SK-N-MC (cell line): ENCODE results near the gene RNF133.
A peak's percentile ranks its signal among the peaks of the same experiment; 100 is the strongest.
"Not testable (repeated sequence)": the region's sequence is repeated elsewhere in the genome, so short reads cannot be mapped to it uniquely, and the experiment has no call there.

Experiments
- DNase-seq: peaks from one replicate; pipeline ENCODE4 v3.0.0-alpha.2; 2011; ENCODE audit warnings: low read depth, low spot score
- H3K27ac ChIP-seq: fragments of 200-600 bp; sonication (generic); 2 replicates; pipeline ENCODE4 v1.5.1; 2016; ENCODE audit warnings: mixed run types
- H3K36me3 ChIP-seq: fragments of 200-600 bp; sonication (generic); 2 replicates; pipeline ENCODE4 v1.6.1; 2017; ENCODE audit warnings: antibody characterized with exemption, low read length, mixed read lengths; ENCODE audit not compliant: insufficient read depth
- H3K4me3 ChIP-seq: fragments of 200-600 bp; sonication (generic); 2 replicates; pipeline ENCODE4 v1.5.1; 2016
- H3K9ac ChIP-seq: fragments of 200-600 bp; sonication (generic); 2 replicates; pipeline ENCODE4 v1.8.0; 2017; ENCODE audit warnings: mixed run types, mixed read lengths; ENCODE audit not compliant: insufficient read length
- H3K9me3 ChIP-seq: fragments of 200-600 bp; sonication (generic); 2 replicates; pipeline ENCODE4 v1.6.1; 2017; ENCODE audit warnings: low read depth, mild to moderate bottlenecking, antibody characterized with exemption, low read length, moderate library complexity, mixed read lengths
- EZH2 ChIP-seq: fragments of 200-600 bp; sonication (generic); IDR thresholded peaks from one replicate; pipeline ENCODE4 v1.6.1; 2017; ENCODE audit warnings: antibody characterized with exemption
- FOXP2 ChIP-seq: optimal IDR thresholded peaks from 2 replicates; pipeline ENCODE3; 2011; ENCODE audit warnings: mild to moderate bottlenecking, moderate library complexity; ENCODE audit not compliant: insufficient read depth; ENCODE audit errors: extremely low read length, control extremely low read depth
- POLR2AphosphoS5 ChIP-seq: IDR thresholded peaks from 2 replicates; pipeline ENCODE4 v1.6.1; 2012; ENCODE audit warnings: mild to moderate bottlenecking, low read depth, low read length, borderline replicate concordance

RNF133 gene

DNA sequence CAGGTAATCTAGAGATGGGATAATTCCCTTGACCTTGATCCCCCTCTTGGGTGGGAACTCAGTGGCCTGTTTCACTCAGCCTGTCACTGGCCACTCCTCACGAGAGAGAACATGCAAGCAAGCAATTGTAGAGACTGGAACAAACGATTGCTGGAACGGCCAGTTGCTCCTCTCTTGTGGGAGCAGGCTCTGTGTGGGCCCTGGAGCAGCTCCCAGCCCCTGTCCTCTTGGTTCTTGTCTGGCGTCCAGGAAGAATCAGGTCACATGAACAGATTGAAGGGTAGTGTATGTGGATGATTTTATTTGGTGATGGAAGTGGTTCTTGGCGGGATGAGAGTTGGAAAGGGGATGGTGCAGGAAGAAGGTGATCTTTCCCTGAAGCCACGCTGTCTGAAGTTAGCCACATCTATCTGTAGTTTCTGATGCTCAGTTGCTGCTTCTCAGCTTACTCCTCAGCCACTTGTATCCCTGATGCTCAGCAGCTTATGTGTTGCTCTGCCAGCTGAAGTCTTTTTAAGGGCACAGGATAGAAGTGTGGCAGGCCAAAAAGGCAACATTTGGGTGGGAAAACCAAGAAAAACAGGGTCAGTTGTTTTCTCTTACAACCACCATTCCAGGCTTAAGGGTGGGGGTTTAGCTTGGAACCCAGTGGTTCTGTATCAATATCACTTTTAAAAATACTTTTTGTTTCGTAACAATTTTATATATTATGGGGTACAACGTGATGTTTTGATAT is 15.9 kb downstream of the RNF133 start:
- Histone ChIP-seq H3K36me3 (no peaks in the 10 kb centered on the region), H3K9ac (no peak overlapping the region), H3K27ac (no peak overlapping the region), H3K4me3 (no peak overlapping the region), H3K9me3 (no peaks in the 10 kb centered on the region)
- no peak for TF ChIP-seq EZH2
- no peak for TF ChIP-seq POLR2AphosphoS5
- no peak for TF ChIP-seq FOXP2
- no peak for DNase-seq

DNA sequence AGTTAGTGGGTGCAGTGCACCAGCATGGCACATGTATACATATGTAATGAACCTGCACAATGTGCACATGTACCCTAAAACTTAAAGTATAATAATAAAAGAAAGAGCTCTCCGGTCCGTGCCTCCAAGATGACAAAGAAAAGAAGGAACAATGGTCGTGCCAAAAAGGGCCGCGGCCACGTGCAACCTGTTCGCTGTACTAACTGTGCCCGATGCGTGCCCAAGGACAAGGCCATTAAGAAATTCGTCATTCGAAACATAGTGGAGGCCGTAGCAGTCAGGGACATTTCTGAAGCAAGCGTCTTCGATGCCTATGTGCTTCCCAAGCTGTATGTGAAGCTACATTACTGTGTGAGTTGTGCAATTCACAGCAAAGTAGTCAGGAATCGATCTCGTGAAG is 17.7 kb downstream of the RNF133 start:
- H3K9ac ChIP-seq, H3K9me3 ChIP-seq, DNase-seq, H3K27ac ChIP-seq, H3K36me3 ChIP-seq, H3K4me3 ChIP-seq: not testable (repeated sequence)

DNA sequence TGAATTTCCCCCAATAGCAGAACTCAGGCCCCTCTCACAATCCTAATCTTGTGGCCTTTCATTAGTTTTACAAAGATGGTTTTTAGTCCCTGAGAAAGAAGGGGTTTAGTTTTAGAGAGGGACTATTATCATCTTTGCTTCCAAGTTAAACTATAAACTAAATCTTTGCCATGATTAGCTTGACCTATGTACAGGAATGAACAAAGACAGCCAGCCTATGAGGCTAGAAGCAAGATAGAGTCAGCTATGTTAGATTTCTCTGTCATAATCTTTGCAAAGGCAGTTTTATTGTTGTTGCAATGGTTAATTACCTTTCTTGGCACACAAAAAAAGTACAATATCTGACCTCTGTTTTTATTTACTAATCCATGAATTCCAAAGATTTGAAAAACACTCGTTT is 19.1 kb downstream of the RNF133 start:
- Histone ChIP-seq H3K9ac (no peak overlapping the region), H3K36me3 (no peaks in the 10 kb centered on the region), H3K9me3 (no peaks in the 10 kb centered on the region), H3K27ac (no peak overlapping the region), H3K4me3 (no peak overlapping the region)
- TF ChIP-seq POLR2AphosphoS5 (no peak), EZH2 (no peak)
- DNase-seq: no peak

DNA sequence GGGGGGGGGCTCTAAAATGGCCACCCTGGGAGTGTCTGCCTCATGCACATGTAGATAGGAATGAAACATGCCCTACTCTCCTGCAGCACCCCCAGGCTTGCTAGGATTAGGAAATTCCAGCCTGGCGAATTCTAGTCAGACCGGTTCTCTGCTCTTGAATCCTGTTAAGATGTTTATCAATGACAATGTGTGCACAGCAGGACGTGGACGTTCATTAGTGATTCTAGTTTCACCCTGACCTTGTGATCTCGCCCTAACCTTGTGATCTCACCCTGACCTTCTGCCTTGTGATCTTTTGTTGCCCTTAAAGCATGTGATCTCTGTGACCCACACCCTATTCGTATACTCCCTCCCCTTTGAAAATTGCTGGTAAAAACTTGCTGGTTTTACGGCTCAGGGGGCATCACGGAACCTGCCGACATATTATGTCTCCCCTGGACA is 19.6 kb downstream of the RNF133 start:
- not testable (repeated sequence) for H3K4me3 ChIP-seq, DNase-seq, H3K9ac ChIP-seq, H3K9me3 ChIP-seq, H3K27ac ChIP-seq, H3K36me3 ChIP-seq

DNA sequence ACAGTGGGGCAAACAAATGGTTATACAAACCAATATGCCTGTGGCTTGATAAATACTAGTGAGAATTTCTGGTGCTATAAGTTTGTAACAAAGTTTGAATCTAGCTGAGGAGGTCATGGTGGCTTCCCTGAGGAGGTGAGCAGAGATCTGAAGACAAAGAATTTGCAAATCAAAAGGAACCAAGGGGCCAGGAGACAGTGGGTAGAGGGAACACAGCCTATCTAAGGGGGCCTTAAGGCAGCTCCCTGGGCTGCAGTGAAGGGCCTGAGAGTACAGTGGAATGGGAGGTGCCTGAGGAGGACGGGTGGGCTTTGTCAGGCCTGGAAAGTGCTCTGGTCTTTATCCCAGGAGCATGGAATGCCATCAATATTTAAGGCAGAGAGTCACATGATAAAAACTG is 21.8 kb downstream of the RNF133 start:
- H3K9ac ChIP-seq: no peak overlapping the region
- no peak overlapping the region for H3K27ac ChIP-seq
- no peaks in the 10 kb centered on the region for H3K36me3 ChIP-seq
- no peaks in the 10 kb centered on the region for H3K9me3 ChIP-seq
- TF ChIP-seq POLR2AphosphoS5 (no peak), FOXP2 (no peak), EZH2 (no peak)
- H3K4me3 ChIP-seq: no peak overlapping the region
- no peak for DNase-seq

DNA sequence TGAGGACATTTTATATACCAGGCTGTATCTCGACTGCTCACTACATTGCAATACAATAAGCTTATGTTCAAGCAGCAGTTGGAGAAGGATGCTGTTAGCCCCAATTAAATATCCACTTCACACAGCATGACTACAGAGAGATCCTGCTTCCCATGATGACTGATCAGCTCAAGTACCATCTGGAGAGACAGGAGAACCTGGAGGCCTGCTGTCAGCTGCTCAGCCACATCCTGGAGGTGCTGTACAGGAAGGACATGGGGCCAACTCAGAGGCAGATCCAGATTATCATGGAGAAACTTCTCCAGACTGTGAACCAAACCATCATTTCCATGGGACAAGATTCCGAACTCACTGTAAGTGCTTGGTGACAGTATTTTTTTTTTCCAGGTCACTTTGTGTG is 22.5 kb downstream of the RNF133 start:
- TF ChIP-seq POLR2AphosphoS5: no peak
- TF ChIP-seq EZH2: no peak
- TF ChIP-seq FOXP2: no peak
- peak; percentile 30 for DNase-seq

DNA sequence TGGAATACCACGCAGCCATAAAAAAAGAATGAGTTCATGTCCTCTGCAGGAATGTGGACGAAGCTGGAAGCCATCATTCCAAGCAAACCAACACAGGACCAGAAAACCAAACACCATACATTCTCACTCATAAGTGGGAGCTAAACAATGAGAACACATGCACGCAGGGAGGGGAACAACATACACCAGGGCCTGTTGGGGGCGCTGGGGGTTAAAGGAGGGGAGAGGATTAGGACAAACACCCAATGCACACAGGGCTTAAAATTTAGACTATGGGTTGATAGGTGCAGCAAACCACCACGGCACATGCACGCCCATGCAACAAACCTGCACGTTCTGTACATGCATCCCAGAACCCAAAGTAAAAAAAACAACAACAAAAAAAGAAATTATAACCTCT is 23.3 kb downstream of the RNF133 start:
- no peaks in the 10 kb centered on the region for H3K36me3 ChIP-seq
- H3K9me3 ChIP-seq: no peaks in the 10 kb centered on the region
- no peak for TF ChIP-seq FOXP2
- no peak for DNase-seq
- no peak overlapping the region for H3K27ac ChIP-seq
- no peak overlapping the region for H3K9ac ChIP-seq
- no peak overlapping the region for H3K4me3 ChIP-seq

More for the DNA sequence above, 22.5 kb downstream of the RNF133 start:
- H3K27ac ChIP-seq: no peak overlapping the region
- H3K36me3 ChIP-seq: no peaks in the 10 kb centered on the region
- H3K9me3 ChIP-seq: no peaks in the 10 kb centered on the region
- H3K9ac ChIP-seq: no peak overlapping the region
- H3K4me3 ChIP-seq: no peak overlapping the region

DNA sequence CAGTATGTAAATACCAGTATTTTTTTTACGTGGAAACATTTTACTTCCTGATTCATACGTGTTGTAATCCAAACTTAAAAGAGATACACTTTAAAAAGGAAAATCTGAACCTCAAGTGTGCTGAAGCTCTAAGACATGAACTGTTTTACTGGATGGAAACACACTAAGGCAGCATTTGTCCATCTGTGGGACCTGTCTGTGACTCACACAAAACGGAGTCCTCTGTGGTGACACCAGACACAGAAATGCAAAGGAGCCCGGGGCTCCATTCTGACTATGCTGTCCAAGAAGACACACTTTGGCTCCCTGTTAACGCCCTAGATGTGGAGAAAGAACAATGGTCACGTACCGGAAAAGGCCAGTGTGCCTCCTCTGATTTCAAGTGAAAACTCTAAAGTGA is 23.9 kb downstream of the RNF133 start:
- DNase-seq: no peak
- H3K27ac ChIP-seq: peak overlapping the region; percentile 70
- no peak for TF ChIP-seq FOXP2
- TF ChIP-seq POLR2AphosphoS5: no peak
- no peak for TF ChIP-seq EZH2

DNA sequence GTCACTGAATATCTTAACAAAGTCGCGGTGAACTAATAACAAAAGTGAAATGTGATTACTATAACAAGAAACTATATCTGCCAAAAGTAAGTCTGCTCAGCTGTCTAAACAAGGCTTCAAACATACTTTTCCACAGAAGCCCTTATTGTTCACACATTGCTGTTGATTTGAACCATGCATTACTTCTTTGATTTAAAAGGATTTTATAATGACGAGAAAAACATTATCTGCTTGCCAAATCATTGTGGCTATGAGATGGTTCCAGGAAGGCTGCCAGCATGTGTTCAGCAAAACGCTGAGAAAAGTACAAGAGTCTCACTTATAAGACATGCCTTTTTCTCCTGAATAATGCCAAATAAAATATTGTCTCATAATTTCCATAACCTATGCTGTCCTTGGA is 24.4 kb downstream of the RNF133 start:
- Histone ChIP-seq H3K27ac (peak overlapping the region; percentile 70), H3K9ac (peak overlapping the region; percentile 54), H3K4me3 (peak overlapping the region; percentile 67), H3K36me3 (no peaks in the 10 kb centered on the region), H3K9me3 (no peaks in the 10 kb centered on the region)
- peak; percentile 73 for DNase-seq
- TF ChIP-seq EZH2: no peak
- TF ChIP-seq POLR2AphosphoS5: no peak
- TF ChIP-seq FOXP2: no peak

More for the DNA sequence above, 23.9 kb downstream of the RNF133 start:
- Histone ChIP-seq H3K9me3 (no peaks in the 10 kb centered on the region), H3K36me3 (no peaks in the 10 kb centered on the region), H3K9ac (peak overlapping the region; percentile 54), H3K4me3 (peak overlapping the region; percentile 67)
